ELR (cell line): ENCODE measurements around the gene CRY1.
"Not testable (repeated sequence)": the region's sequence is repeated elsewhere in the genome, so short reads cannot be mapped to it uniquely, and the experiment has no call there.

Source experiments
- DNase-seq: peaks from one replicate; pipeline ENCODE4 v3.0.0-alpha.2; 2015; ENCODE audit warnings: low read depth

CRY1 gene

DNA sequence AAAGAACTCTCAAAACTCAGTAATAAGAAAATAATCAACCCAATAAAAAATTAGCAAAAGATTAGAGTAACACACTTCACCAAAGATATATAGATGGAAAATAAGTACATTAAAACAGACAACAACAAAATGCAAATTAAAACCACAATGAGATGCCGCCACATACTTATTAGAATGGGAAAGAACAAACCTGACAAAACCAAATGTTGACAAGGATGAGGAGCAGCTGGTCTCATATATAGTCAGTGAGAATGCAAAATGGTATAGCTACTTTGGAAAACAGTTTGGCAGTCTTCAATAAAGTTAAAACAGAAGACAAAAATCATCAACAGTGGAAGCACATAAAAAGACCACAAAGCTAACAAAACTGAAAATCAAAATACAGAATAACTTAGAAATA, 29.1 kb downstream of the CRY1 start:
- DNase-seq, result no peak

DNA sequence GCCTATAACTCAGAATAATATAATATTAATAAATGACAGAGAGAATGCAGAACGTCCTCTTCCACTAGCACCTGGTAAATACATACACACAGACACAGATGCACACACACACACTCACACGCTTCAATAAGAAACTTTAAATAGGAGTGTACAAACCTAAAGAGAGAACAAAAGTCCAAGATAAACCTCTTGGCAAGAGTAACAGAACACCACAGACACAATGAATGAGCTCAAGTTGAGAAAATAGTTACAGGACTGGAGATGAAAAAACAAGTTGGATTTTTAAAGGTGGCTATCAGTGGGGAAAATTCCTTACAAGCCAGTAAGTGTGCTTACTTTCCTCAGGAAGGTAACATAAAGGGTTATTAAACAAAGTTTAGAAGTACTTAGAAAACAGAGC, 35.2 kb downstream of the CRY1 start:
- no peak for DNase-seq

DNA sequence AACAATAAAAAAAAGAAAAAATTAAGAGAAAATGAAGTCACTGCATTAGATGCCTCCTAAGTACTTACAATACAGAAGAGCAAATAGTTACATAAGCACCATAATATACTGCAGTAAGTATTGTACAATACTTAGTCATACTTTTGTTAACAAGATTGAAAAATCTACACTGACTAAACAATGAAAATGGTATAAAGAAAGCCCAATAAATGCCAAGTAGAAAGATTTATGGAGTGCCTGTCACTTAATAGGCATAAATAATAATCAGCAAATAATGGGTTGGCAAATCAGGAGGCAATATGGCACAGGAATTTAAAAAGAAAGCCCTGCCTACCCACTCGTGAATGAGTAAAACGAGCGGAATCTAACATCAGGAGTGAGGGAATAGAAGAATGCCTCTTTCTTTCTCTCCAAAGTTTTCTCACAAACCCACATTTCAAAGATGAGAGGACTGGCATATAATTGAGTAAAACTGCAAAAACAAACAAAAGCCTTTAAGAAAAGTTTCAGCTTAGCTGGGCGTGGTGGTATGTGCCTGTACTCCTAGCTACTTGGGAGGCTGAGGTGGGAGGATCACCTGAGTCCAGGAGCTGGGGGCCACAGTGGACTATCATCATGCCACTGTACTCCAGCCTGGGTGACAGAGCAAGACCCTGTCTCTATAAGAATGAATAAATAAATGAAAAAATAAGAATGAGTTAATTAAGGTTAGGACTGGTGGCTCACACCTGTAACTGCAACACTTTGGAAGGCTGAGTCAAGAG, 36.1 kb downstream of the CRY1 start:
- peak; percentile 56 for DNase-seq

DNA sequence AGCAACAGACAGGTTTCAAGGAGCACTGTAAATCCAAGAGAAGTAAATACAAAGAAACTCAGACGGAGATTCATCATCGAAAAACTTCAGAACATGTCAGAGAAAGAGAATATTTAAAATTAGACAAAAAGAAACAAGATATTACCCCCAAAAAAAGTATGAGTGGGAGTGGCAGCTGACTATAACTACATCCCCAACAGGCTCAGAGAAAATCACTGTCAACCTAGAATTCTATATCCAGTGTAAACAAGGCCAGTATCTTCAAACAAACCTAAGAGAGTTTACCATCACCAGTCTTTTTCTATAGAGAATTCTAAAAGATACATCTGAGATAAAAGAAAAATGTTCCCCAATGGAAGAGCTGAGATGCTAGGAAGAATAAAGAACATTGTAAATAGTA, 39.6 kb downstream of the CRY1 start:
- DNase-seq, result no peak

DNA sequence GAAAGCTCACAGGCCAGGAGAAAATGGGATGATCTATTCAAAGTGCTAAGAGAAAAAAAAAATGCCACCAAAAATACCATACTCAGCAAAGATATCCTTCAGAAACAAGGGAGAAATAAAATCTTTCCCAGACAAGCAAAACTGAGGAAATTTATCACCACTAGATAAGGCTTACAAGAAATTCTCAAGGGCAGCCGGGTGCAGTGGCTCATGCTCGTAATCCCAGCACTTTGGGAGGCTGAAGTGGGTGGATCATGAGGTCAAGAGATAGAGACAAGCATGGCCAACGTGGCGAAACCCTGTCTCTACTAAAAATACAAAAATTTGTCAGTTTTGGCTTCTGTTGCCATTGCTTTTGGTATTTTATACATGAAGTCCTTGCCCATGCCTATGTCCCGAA, 48.2 kb downstream of the CRY1 start:
- DNase-seq, result no peak

DNA sequence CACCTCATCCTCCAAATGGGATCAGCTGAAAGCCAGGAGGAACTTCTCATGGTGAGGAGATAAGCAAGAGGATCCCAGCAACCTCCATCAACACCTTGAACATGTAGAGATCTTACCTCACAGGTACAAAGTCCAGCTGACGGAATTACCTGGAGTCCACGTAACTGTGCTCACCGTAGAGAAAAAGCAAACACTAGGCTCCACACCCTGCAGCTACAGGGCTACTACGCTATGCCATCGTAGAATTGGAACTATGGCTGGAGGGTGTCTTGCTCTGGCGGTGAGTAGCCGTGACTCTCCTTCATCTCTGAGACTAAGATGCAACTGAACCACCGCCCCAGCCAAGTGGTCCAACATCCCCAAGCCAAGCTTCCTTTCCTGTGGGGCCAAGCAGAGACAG, 50.5 kb downstream of the CRY1 start:
- DNase-seq, result no peak

DNA sequence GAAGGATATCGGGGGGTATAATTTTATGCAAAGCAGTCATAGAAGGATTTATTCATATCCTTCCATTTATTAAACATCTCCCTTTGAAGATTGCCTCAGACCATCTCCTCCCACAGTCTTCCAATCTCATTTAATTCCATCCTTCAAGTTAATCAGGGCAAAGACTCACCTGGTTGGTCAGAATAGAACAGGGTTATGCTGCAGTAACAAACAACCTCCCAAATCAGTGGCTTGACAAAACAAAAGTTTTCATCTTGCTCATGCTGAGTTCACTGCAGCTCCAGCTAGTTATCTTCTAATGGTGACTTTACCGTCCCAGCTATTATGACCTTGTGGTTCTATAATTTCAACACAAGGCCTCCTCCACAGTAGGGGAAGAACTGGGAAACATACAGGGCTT, 57.6 kb downstream of the CRY1 start:
- DNase-seq, result no peak

DNA sequence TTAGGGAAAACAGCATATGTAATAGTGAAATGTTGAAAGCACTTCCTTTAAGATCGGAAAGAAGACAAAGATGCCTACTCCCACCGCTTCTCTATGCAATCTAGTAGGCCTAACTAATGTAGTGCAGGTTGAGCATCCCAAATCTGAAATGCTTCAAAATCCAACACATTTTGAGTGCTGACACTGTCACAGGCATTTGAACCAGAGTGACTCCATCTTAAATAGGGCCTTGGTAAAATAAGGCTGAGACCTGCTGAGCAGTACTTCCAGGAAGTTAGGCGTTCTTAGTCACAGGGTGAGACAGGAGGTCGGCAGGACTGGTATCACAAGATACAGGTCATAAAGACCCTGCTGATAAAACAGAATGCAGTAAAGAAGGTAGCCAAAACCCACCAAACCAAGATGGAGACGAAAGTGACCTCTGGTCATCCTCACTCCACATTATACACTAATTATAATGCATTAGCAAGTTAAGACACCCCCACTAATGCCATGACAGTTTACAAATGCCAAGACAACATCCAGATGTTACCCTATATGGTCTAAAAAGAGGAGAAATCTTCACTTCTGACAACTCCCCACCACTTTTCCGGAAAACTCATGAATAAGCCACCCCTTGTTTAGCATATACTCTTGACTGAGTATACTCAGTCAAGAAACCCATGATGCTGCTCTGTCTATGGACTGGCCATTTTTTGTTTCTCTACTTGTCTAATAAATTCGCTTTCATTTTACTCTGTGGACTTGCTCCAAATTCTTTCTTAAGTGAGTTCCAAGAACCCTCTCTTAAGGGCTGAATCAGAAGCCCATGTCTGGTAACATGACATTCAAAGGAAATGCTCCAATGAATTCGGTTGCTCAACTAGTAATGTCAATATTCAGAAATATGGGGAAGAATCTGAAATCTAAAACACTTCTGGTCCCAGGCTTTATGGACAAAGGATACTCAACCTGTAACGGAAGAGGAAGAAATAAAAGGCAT, 59.3 kb downstream of the CRY1 start:
- peak; percentile 9 for DNase-seq

DNA sequence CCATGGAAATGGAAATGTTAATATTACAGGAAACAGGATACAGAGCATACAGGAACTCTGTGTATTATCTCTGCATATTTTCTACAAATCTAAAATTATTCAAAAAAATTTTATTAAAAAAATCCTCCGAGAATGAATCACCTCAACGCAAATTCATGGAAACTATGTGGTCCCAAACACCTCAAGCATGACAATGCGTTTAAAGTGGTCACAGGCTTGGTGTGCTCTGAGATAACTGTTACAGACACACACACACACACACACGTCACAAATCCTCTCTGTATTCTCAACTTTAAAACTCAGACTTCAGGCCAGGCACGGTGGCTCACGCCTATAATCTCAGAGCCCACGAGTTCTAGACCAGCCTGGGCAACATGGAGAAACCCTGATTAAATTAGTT, 61.1 kb downstream of the CRY1 start:
- DNase-seq, result no peak

DNA sequence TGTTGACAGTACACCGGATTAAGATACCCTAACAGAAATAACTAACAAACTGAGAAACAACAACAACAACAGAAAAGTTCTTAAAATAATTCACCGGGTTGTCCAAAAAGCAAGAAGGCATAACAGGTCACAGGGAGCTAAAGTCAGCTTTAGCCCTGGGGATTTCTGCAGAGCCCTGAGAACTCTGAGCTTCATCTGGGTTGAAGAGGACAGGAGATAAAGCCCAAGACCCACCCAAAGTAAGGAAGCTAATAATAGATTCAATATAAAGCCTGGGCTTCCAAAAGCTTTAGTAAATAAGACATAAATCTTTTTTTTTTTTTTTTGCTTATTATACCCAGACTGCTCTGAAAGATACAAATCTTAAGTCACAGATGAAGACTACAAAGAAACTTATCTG, 62.3 kb downstream of the CRY1 start:
- DNase-seq, result no peak

DNA sequence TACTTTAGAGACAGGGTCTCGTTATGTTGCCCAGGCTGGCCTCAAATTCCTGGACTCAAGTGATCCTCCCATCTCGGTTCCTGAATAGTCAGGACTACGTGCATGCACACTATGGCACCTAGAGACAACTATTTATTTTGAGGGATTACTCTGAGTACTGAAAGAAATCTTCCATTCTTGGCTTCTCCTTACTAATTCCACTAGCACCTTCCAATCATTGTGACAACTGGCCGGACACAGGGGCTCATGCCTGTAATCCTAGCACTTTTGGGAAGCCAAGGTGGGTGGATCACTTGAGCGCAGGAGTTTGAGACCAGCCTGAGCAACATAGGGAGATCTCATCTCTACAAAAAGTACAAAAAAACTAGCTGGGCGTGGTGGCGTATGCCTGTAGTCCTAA, 64.3 kb downstream of the CRY1 start:
- no peak for DNase-seq

DNA sequence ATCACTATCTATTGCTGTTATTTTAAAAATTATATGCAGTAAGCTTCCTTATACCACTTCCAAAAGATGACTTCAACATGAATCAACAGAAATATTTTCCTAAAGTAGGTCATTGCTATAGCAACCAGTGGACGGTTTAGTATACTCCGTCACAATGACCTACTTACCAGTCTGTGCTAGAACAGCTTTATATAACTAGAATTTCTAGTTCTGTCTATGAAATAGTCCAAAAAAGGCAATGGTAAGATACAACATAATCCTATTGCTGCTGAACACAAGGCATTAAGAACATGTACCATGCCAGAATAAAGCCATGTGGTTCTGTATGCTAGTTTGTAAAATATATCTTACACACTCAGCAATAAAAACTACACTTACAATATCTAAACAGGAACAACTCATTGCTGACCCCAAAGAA, 65.7 kb downstream of the CRY1 start:
- peak; percentile 92 for DNase-seq

DNA sequence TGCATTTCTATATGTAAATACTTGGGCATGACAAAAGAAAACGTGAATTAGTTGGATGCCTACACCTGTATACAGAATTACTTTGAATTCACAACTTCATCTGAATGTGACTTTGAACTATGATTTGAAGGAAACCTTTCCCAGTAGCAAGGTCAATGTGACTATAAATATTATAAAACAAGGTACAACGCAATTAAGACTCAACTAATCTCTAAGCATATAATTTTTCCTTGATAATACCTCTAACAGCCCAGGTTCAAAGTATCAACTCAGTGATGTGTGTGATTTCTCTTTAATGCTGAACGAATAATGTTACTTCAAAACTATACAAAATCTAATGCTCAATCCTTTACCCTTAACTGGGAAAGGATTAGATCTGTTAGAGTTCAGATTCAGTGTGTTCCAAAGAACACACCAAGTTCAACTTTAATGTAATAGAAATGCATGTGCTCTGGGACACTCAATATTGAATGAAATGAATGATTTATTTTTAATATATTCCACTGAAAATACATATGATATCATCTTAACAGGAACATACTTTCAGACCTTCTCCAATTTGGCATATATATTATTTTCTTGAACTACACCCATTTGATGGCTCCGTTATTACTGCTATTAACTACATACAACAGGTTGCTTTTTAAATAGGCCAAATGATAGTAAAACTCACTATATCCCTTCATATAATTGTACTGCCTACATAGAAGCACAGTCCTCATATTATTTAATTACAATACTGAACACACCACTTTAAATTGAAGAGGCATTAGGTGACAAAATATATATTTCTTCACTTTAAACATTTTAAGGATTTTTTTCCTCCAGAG, 66.3 kb downstream of the CRY1 start:
- no peak for DNase-seq

DNA sequence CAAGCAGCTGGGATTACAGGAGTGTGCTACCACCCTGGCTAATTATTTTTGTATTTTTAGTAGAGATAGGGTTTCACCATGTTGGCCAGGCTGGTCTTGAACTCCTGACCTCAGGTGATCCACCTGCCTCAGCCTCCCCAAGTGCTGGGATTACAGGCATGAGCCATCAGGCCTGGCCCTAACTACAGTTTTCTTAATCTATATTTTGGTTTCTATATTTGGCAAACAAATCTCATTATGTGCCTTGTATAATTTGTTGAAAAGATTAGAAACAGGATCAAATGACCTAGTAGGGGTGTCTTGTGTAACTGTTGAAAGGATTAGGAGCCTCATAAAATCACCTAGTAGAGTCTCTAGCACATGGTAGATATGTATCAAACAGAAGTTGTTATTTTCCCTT, 67.0 kb downstream of the CRY1 start:
- not testable (repeated sequence) for DNase-seq

DNA sequence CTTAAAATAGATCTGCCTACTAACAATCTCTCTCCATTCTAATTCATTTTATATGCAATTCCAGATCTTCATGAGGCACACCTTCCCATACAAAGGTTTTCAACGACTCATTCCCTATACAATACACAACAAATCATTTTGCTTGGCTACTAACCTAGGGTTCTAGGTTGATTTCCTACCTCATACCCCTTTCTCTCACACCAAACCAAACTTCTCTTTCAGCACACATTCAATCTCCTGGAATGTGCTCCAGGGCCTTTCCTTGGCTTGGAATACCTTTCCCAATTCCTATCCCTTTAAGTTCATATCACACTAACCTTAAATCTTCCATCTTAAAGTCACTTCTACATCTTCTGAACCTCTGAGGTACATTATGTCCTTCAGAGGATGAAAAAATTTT, 67.7 kb downstream of the CRY1 start:
- no peak for DNase-seq

DNA sequence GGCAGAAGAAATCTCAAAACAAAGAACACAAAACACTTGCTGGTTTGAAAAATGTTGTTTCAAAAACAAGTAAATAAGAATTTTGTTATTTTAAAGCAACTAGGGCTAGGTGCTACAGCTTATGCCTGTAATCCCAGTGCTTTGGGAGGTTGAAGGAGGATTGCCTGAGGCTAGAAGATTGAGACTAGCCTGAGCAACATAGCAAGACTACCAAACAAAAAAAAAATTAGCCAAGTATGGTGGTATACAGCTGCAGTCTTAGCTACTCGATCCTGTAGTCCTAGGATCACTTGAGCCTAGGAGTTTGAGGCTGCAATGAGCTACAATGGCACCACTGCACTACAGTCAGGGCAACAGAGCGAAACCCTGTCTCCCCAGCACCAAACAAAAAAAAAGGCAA, 73.8 kb downstream of the CRY1 start:
- DNase-seq, result no peak

DNA sequence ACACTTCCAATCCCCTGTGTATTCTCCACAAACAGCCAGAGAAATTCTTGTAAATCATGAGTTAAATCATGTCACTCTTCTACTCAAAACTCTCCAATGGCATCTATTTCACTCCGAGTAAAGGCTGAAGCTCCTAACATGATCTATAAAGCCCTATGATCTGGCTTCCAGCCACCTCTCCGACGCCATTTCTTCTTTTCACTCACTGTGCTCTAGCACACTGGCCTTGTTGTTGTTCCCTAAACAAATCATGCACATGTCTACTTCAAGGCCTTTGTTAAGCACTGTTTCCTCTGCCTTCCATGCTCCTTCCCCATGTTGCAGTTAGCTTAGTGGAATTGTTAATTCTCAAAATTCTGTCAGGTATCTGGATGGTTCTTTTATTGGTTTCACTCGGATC, 76.3 kb downstream of the CRY1 start:
- no peak for DNase-seq

DNA sequence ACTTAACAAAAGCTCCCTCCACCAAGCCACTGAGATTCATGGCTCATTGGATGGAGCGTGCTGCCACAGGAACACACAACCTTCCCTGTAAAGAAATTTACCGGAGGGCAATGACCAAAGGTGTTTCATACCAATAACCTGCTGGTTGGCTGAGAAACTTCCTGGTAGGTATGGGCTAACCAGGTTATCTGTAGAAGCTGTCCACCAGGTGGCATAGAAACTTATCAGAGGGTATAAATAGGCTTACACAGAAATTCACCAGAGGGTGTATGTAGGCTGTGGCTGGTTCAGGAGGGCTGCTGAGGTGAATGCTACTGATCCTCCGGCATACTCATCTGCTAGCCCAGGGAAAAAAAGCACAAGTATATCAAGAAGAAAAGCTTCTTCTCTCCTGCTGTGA, 79.3 kb downstream of the CRY1 start:
- no peak for DNase-seq

DNA sequence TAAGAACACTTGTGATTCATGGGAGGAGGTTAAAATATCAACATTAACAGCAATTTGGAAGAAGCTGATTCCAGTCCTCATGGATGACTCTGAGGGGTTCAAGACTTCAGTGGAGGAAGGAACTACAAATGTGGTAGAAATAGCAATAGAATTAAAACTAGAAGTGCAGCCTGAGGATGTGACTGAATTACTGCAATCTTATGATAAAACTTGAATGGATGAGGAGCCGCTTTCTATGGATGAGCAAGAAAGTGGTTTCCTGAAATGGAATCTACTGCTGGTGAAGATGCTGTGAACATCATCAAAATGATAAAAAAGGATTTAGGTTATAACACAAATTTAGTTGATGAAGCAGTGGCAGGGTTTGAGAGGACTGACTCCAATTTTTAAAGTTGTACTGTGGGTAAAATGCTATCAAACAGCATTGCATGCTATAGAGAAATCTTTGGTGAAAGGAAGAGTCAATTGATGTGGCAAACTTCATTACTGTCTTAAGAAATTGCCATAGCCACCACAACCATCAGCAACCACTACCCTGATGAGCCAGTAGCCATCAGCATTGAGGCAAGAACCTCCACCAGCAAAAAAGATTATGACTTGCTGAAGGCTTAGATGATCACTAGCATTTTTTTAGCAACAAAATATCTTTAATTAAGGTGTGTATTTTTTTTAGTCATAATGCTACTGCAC, 80.5 kb downstream of the CRY1 start:
- DNase-seq, result no peak

DNA sequence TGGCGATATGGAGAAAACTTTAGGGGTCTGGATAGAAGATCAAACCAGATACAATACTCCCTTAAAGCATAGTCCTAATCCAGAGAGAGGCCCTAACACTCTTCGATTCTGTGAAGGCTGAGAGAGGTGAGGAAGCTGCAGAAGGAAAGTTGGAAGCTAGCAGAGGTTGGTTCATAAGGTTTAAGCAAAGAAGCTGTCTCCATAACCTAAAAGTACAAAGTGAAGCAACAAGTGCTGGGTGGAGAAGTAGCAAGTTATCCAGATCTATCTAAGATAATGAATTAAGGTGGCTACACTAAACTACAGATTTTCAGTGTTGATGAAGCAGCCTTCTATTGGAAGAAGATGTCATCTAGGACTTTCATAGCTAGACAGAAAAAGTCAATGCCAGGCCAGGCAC, 81.8 kb downstream of the CRY1 start:
- DNase-seq, result no peak

DNA sequence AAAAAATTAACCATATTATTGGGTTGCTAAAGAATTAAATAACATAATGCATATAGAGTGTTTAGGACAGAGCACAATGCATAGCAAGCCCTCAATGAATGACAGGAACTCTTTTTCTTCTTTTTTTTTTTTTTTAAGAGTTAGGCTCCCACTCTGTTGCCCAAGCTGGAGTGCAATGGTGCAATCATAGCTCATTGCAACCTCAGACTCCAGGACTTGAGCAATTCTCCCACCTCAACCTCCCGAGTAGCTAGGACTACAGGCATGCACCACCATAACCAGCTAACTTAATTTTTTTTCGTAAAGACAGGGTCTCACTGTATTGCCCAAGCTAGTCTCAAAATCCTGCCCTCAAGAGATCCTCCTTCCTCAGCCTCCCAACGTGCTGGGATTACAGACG, 85.9 kb downstream of the CRY1 start:
- DNase-seq, result no peak

DNA sequence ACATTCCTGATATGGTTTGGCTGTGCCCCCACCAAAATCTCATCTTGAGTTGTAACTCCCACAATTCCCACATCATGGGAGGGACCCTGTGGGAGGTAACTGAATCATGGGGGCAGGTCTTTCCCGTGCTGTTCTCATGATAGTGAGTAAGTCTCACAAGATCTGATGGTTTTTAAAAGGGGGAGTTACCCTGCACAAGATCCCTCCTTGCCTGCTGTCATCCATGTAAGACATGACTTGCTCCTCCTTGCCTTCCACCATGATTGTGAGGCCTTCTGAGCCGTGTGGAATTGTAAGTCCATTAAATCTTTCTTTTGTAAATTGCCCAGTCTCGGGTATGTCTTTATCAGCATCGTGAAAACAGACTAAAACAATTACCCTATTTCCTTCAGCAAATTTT, 90.7 kb downstream of the CRY1 start:
- not testable (repeated sequence) for DNase-seq
